Lower lobe of right lung (tissue), 2 donors: Measurements from ENCODE around the gene SPRY4. TPM values are rescaled to one million over a fixed set of nuclear protein-coding genes. Genes with fewer than 3 reads are reported as not detected.

Experiments
- ATAC-seq, 2 donors: fragments of 200-7000 bp; cut with Tn5 transposase; one replicate each; pipeline ENCODE4 v1.9.1; 2020 to 2022; ENCODE audit warnings: mild to moderate bottlenecking in 2 of 2, moderate library complexity in 2 of 2
- DNase-seq: peaks from one replicate; pipeline ENCODE4 v3.0.0-alpha.2; 2020
- H3K27ac ChIP-seq: fragments of 200-600 bp; one replicate; pipeline ENCODE4 v1.8.0; 2022
- H3K27me3 ChIP-seq: fragments of 200-600 bp; one replicate; pipeline ENCODE4 v1.8.0; 2022; ENCODE audit warnings: low read depth
- H3K36me3 ChIP-seq: fragments of 200-600 bp; one replicate; pipeline ENCODE4 v1.8.0; 2022; ENCODE audit warnings: mild to moderate bottlenecking
- H3K4me1 ChIP-seq: fragments of 200-600 bp; one replicate; pipeline ENCODE4 v1.8.0; 2022
- H3K4me3 ChIP-seq: fragments of 200-600 bp; one replicate; pipeline ENCODE4 v1.8.0; 2022; ENCODE audit warnings: mild to moderate bottlenecking
- H3K9me3 ChIP-seq: fragments of 200-600 bp; one replicate; pipeline ENCODE4 v1.8.0; 2022
- CTCF ChIP-seq: fragments of 200-600 bp; IDR thresholded peaks from one replicate; pipeline ENCODE4 v1.8.0; 2022; ENCODE audit warnings: antibody characterized with exemption, mild to moderate bottlenecking
- intact Hi-C: fragments of 100-400 bp; cut with DNase I; formaldehyde crosslinking; loops from one replicate; pipeline ENCODE4 v1.11.0; 2022
- total RNA-seq: library from RNA; stranded (reverse); fragmentation: NEBNext Ultra II Directional; extraction: Animal tissue kit (Norgen Biotek cat#: 25700); gene quantifications from one replicate; pipeline ENCODE4 v1.2.1, GENCODE V29; 2021
- donor health status: DM: no; HTN: yes; CAD: no; lungs with severe emphysema.

Gene SPRY4
- total RNA-seq, 1 donor from 2014 or later, result 42.7 TPM

- no peak overlapping the region for H3K27ac ChIP-seq
- TF ChIP-seq CTCF, result no peak
- intact Hi-C loops, result no loop called here
- DNase-seq (no peak), ATAC-seq (no peak)
- no peak overlapping the region for H3K4me3 ChIP-seq
- H3K4me1 ChIP-seq, result peaks cover 18% of the 10 kb centered on the region
- no peaks in the 10 kb centered on the region for H3K36me3 ChIP-seq
- H3K9me3 ChIP-seq, result no peaks in the 10 kb centered on the region
- H3K27me3 ChIP-seq, result peaks cover 3% of the 10 kb centered on the region
These were observed 5.2 kb upstream of the SPRY4 start for GRCh38 chr5:142330026-142330425.

GRCh38 chr5:142327111-142327842 is 2.5 kb upstream of the SPRY4 start:
- TF ChIP-seq CTCF, result no peak
- DNase-seq, result no peak
- no peak for ATAC-seq
- no peak overlapping the region for H3K4me3 ChIP-seq
- peaks cover 34% of the 10 kb centered on the region for H3K4me1 ChIP-seq
- H3K27me3 ChIP-seq, result peaks cover 25% of the 10 kb centered on the region
- intact Hi-C loops, result no loop called here
- no peaks in the 10 kb centered on the region for H3K9me3 ChIP-seq
- H3K36me3 ChIP-seq, result no peaks in the 10 kb centered on the region
- peak overlapping the region; percentile 97 for H3K27ac ChIP-seq

GRCh38 chr5:142326480-142326938 is 1.7 kb upstream of the SPRY4 start:
- intact Hi-C loops, result no loop called here
- DNase-seq, result no peak
- Histone ChIP-seq H3K4me1 (peaks cover 41% of the 10 kb centered on the region), H3K36me3 (no peaks in the 10 kb centered on the region), H3K27me3 (peaks cover 29% of the 10 kb centered on the region), H3K9me3 (no peaks in the 10 kb centered on the region), H3K4me3 (peak overlapping the region; percentile 76), H3K27ac (peak overlapping the region; percentile 97)
- TF ChIP-seq CTCF, result no peak
- no peak for ATAC-seq

GRCh38 chr5:142325725-142326479 is 1.1 kb upstream of the SPRY4 start:
- intact Hi-C loops, result no loop called here
- Histone ChIP-seq H3K4me3 (peak overlapping the region; percentile 76), H3K27me3 (peaks cover 29% of the 10 kb centered on the region), H3K36me3 (no peaks in the 10 kb centered on the region), H3K4me1 (peaks cover 47% of the 10 kb centered on the region), H3K9me3 (no peaks in the 10 kb centered on the region), H3K27ac (peak overlapping the region; percentile 97)
- ATAC-seq (peak; percentile 56 to 58), DNase-seq (peak; percentile 73)
- no peak for TF ChIP-seq CTCF

- peak; percentile 34 for TF ChIP-seq CTCF
- Histone ChIP-seq H3K4me1 (peaks cover 63% of the 10 kb centered on the region), H3K27me3 (peaks cover 29% of the 10 kb centered on the region), H3K36me3 (no peaks in the 10 kb centered on the region), H3K9me3 (no peaks in the 10 kb centered on the region), H3K27ac (peak overlapping the region; percentile 97), H3K4me3 (peak overlapping the region; percentile 76)
- DNase-seq (peak; percentile 61), ATAC-seq (peak; percentile 35 to 52)
- intact Hi-C loops, result no loop called here
These were observed 518 bp downstream of the SPRY4 start for GRCh38 chr5:142324136-142324870.
